CD14-positive monocyte (primary cell): Measurements from ENCODE around the gene SLC25A21. TPM values are rescaled to one million over a fixed set of nuclear protein-coding genes. Genes with fewer than 3 reads are reported as not detected.

Experiments
- DNase-seq, 3 donors: peaks; one replicate each; pipeline ENCODE4 v3.0.0-alpha.2; 2011 to 2022
- H2AFZ ChIP-seq: 2 replicates; pipeline ENCODE4 v1.6.0; 2012; ENCODE audit warnings: mild to moderate bottlenecking, low read depth, low read length, inconsistent platforms; ENCODE audit not compliant: insufficient read depth, poor library complexity, severe bottlenecking
- H3K27ac ChIP-seq, 2 donors: 1 replicate in 1 of 2; 2 replicates in 1 of 2; pipeline ENCODE4 v1.5.1; 2012 to 2013; ENCODE audit warnings: low read length in 2 of 2, control low read depth in 1 of 2, inconsistent platforms in 1 of 2, low read depth in 1 of 2, mild to moderate bottlenecking in 1 of 2
- H3K27me3 ChIP-seq, 2 donors: one replicate each; pipeline versions ENCODE4 v1.6.0 to v1.6.1; 2011 to 2013; ENCODE audit warnings: low read length in 2 of 2; ENCODE audit not compliant: control insufficient read depth in 2 of 2, insufficient read depth in 2 of 2
- H3K36me3 ChIP-seq, 2 donors: replicated peaks in 1 of 2; 1 replicate in 1 of 2; 2 replicates in 1 of 2; pipeline versions ENCODE4 v1.5.1 to v1.6.1; 2012 to 2013; ENCODE audit warnings: low read length in 2 of 2, control low read depth in 1 of 2, inconsistent platforms in 1 of 2, mild to moderate bottlenecking in 1 of 2; ENCODE audit not compliant: insufficient read depth in 2 of 2, control insufficient read depth in 1 of 2
- H3K4me1 ChIP-seq, 2 donors: 1 replicate in 1 of 2; 2 replicates in 1 of 2; pipeline versions ENCODE4 v1.5.1 to v1.6.1; 2012 to 2013; ENCODE audit warnings: low read length in 2 of 2, control low read depth in 1 of 2, inconsistent platforms in 1 of 2, mild to moderate bottlenecking in 1 of 2, moderate library complexity in 1 of 2; ENCODE audit not compliant: insufficient read depth in 2 of 2, control insufficient read depth in 1 of 2
- H3K4me2 ChIP-seq: replicated peaks from 2 replicates; pipeline ENCODE3; 2012; ENCODE audit warnings: low read length, moderate library complexity, mild to moderate bottlenecking; ENCODE audit not compliant: poor library complexity, severe bottlenecking; ENCODE audit errors: extremely low read depth
- H3K4me3 ChIP-seq, 3 experiments: fragments of 200-600 bp in 1 of 3; sonication (generic) in 1 of 3; replicated peaks in 1 of 3; 1 replicate in 2 of 3; 2 replicates in 1 of 3; pipeline ENCODE4 v1.5.1; 2011 to 2013; ENCODE audit warnings: low read length in 3 of 3, mild to moderate bottlenecking in 3 of 3, control low read depth in 2 of 3, low read depth in 2 of 3, inconsistent platforms in 1 of 3, moderate library complexity in 1 of 3
- H3K79me2 ChIP-seq: 2 replicates; pipeline ENCODE4 v1.6.0; 2012; ENCODE audit warnings: mild to moderate bottlenecking, control low read depth, inconsistent platforms, low read length, moderate library complexity; ENCODE audit not compliant: insufficient read depth
- H3K9ac ChIP-seq: 2 replicates; pipeline ENCODE4 v1.6.0; 2017; ENCODE audit warnings: low read length, mild to moderate bottlenecking; ENCODE audit not compliant: insufficient read depth, poor library complexity, severe bottlenecking
- H3K9me3 ChIP-seq, 2 donors: replicated peaks in 1 of 2; 1 replicate in 1 of 2; 2 replicates in 1 of 2; pipeline versions ENCODE4 v1.5.1 to v1.6.1; 2012 to 2013; ENCODE audit warnings: low read length in 2 of 2, control low read depth in 1 of 2; ENCODE audit not compliant: control insufficient read depth in 1 of 2, insufficient read depth in 1 of 2
- H4K20me1 ChIP-seq: 2 replicates; pipeline ENCODE4 v1.6.0; 2012; ENCODE audit warnings: mild to moderate bottlenecking, low read length, control low read depth, moderate library complexity; ENCODE audit not compliant: insufficient read depth
- H3K27ac Mint-ChIP-seq, 7 donors: one replicate each; pipeline ENCODE4 v1.8.0; 2020; ENCODE audit warnings: mild to moderate bottlenecking in 7 of 7, mixed read lengths in 7 of 7, moderate library complexity in 6 of 7, inconsistent platforms in 2 of 7
- H3K27me3 Mint-ChIP-seq, 3 donors: one replicate each; pipeline ENCODE4 v1.8.0; 2021 to 2022; ENCODE audit warnings: low read depth in 3 of 3, mild to moderate bottlenecking in 3 of 3, mixed read lengths in 3 of 3, moderate library complexity in 3 of 3, inconsistent platforms in 1 of 3
- H3K36me3 Mint-ChIP-seq, 2 donors: one replicate each; pipeline ENCODE4 v1.8.0; 2020; ENCODE audit warnings: mixed read lengths in 2 of 2, inconsistent platforms in 1 of 2, mild to moderate bottlenecking in 1 of 2
- H3K4me1 Mint-ChIP-seq: one replicate; pipeline ENCODE4 v1.8.0; 2020; ENCODE audit warnings: mild to moderate bottlenecking, mixed read lengths
- H3K4me3 Mint-ChIP-seq, 2 donors: one replicate each; pipeline ENCODE4 v1.8.0; 2020; ENCODE audit warnings: mild to moderate bottlenecking in 2 of 2, mixed read lengths in 2 of 2, moderate library complexity in 1 of 2
- H3K9me3 Mint-ChIP-seq, 7 donors: one replicate each; pipeline ENCODE4 v1.8.0; 2020 to 2022; ENCODE audit warnings: mixed read lengths in 7 of 7, mild to moderate bottlenecking in 6 of 7, moderate library complexity in 6 of 7, inconsistent platforms in 2 of 7
- CTCF ChIP-seq: fragments of 200-600 bp; IDR thresholded peaks from one replicate; pipeline ENCODE4 v1.8.0; 2022; ENCODE audit warnings: antibody characterized with exemption, mild to moderate bottlenecking
- WGBS: methylation state at CpG from one replicate; pipeline ENCODE4 v1.1.5; 2013; ENCODE audit warnings: missing lambda C conversion rate; ENCODE audit not compliant: insufficient coverage; 5-methylcytosine and 5-hydroxymethylcytosine counted together
- intact Hi-C, 2 donors: fragments of 100-400 bp; cut with micrococcal nuclease; formaldehyde crosslinking; loops; one replicate each; pipeline versions ENCODE4 v1.15.0 to v1.15.1; 2023
- polyA plus RNA-seq, 3 donors: library from polyadenylated mRNA; depleted of rRNA in 1 of 3; unstranded in 2 of 3; stranded (reverse) in 1 of 3; fragments of 300-500 nt in 2 of 3; fragments of >200 nt in 1 of 3; fragmentation: Illumina TruSeq in 2 of 3; gene quantifications; 1 replicate in 2 of 3; 2 replicates in 1 of 3; pipeline ENCODE4 v1.2.3, GENCODE V29; 2012 to 2021

The SLC25A21 gene
- polyA plus RNA-seq, 3 donors: not detected

GRCh38 chr14:36844443-36845195 lies 327.8 kb downstream of the SLC25A21 start:
- Mint-ChIP-seq H3K27me3 (no peaks in the 10 kb centered on the region), H3K9me3 (peaks cover 0 to 3% (median 0%) of the 10 kb centered on the region in 7 donors), H3K27ac (no peak overlapping the region), H3K36me3 (no peaks in the 10 kb centered on the region), H3K4me3 (no peak overlapping the region), H3K4me1 (no peaks in the 10 kb centered on the region)
- no peak for TF ChIP-seq CTCF
- DNase-seq: no peak
- H2AFZ ChIP-seq: no peak overlapping the region
- no peaks in the 10 kb centered on the region for H3K27me3 ChIP-seq
- H3K4me1 ChIP-seq: no peaks in the 10 kb centered on the region
- no peak overlapping the region for H3K27ac ChIP-seq
- H3K9ac ChIP-seq: no peak overlapping the region
- no peaks in the 10 kb centered on the region for H4K20me1 ChIP-seq
- H3K36me3 ChIP-seq: no peaks in the 10 kb centered on the region
- H3K4me2 ChIP-seq: no peak overlapping the region
- H3K79me2 ChIP-seq: no peaks in the 10 kb centered on the region
- WGBS: 60% methylated on average over 2 of the region's 6 CpGs
- no peak overlapping the region for H3K4me3 ChIP-seq
- intact Hi-C loops: no loop called here
- H3K9me3 ChIP-seq: no peaks in the 10 kb centered on the region

- 71% methylated on average over 1 of the region's 1 CpG for WGBS
- no peaks in the 10 kb centered on the region for H4K20me1 ChIP-seq
- H3K79me2 ChIP-seq: no peaks in the 10 kb centered on the region
- no peaks in the 10 kb centered on the region for H3K36me3 ChIP-seq
- no peak overlapping the region for H3K4me3 ChIP-seq
- H3K4me1 Mint-ChIP-seq: no peaks in the 10 kb centered on the region
- no peaks in the 10 kb centered on the region for H3K27me3 ChIP-seq
- no peaks in the 10 kb centered on the region for H3K4me1 ChIP-seq
- no peak for TF ChIP-seq CTCF
- H3K9me3 Mint-ChIP-seq: peaks cover 0 to 3% (median 0%) of the 10 kb centered on the region in 7 donors
- no peaks in the 10 kb centered on the region for H3K27me3 Mint-ChIP-seq
- H2AFZ ChIP-seq: no peak overlapping the region
- no peaks in the 10 kb centered on the region for H3K9me3 ChIP-seq
- no peak overlapping the region for H3K9ac ChIP-seq
- no peak overlapping the region for H3K27ac Mint-ChIP-seq
- no peaks in the 10 kb centered on the region for H3K36me3 Mint-ChIP-seq
- H3K27ac ChIP-seq: no peak overlapping the region
- intact Hi-C loops: no loop called here
- no peak for DNase-seq
- H3K4me2 ChIP-seq: no peak overlapping the region
- no peak overlapping the region for H3K4me3 Mint-ChIP-seq
These were observed 329.0 kb downstream of the SLC25A21 start for GRCh38 chr14:36843410-36843809.
